ENCODE results near the gene PAGE2B.

The PAGE2B gene

DNA sequence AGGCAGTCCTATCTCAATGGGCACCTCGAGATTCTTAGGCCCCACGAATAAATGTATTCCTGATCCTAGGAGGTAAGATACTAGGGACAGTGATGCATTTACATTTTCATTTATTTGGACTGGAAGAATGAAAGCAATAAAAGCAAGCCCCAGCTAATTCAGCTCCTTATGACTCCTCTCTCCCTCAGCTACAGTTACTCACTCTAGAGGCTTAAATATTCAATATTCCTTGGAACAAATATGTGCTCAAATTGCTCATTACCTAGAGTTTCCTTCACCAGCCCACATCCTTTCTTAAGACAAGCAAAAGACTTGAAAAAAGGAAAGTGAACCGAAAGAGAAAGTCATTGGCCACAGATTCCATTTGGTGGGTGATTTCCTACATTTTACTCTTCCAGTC lies 27.9 kb downstream of the PAGE2B start:
- no peak for ATAC-seq

GRCh38 chrX:55107262-55107661 lies 32.4 kb downstream of the PAGE2B start:
- TF ChIP-seq ISL1 (CRISPR knock-in tag; IDR thresholded peaks at IDR 0.05), result no peak
- no peak for TF ChIP-seq CSRNP3 (CRISPR knock-in tag; IDR thresholded peaks at IDR 0.05)
- TF ChIP-seq POU6F1 (CRISPR knock-in tag; IDR thresholded peaks at IDR 0.05; ENCODE audit: borderline replicate concordance, low read depth), result no peak
- TF ChIP-seq ARNTL (CRISPR knock-in tag; IDR thresholded peaks at IDR 0.05; ENCODE audit: borderline replicate concordance, low read depth), result no peak
- no peak for TF ChIP-seq SNAI2 (CRISPR knock-in tag; IDR thresholded peaks at IDR 0.05)
- no peak for TF ChIP-seq OSR1 (CRISPR knock-in tag; IDR thresholded peaks at IDR 0.05)
- TF ChIP-seq ESRRG (CRISPR knock-in tag; IDR thresholded peaks at IDR 0.05), result no peak
- no peak for TF ChIP-seq PPARA (CRISPR knock-in tag; IDR thresholded peaks at IDR 0.05; ENCODE audit: borderline replicate concordance)
- no peak for ATAC-seq

More for the DNA sequence above, 27.9 kb downstream of the PAGE2B start:
- TF ChIP-seq ZFP3 (CRISPR knock-in tag; IDR thresholded peaks at IDR 0.05) (no peak), SNAI2 (CRISPR knock-in tag; IDR thresholded peaks at IDR 0.05) (no peak), GLIS3 (CRISPR knock-in tag; IDR thresholded peaks at IDR 0.05) (no peak), ISL1 (CRISPR knock-in tag; IDR thresholded peaks at IDR 0.05) (no peak), ZFP30 (CRISPR knock-in tag; IDR thresholded peaks at IDR 0.05) (no peak), TCF4 (CRISPR knock-in tag; IDR thresholded peaks at IDR 0.05; ENCODE audit: borderline replicate concordance) (no peak), PPARA (CRISPR knock-in tag; IDR thresholded peaks at IDR 0.05; ENCODE audit: borderline replicate concordance) (no peak), ZNF8 (CRISPR knock-in tag; IDR thresholded peaks at IDR 0.05) (no peak), RARB (CRISPR knock-in tag; IDR thresholded peaks at IDR 0.05) (no peak), ARNTL (CRISPR knock-in tag; IDR thresholded peaks at IDR 0.05; ENCODE audit: borderline replicate concordance, low read depth) (no peak), BACH2 (CRISPR knock-in tag; IDR thresholded peaks at IDR 0.05; ENCODE audit: borderline replicate concordance) (no peak), CREB5 (CRISPR knock-in tag; IDR thresholded peaks at IDR 0.05; ENCODE audit: low read depth) (no peak), ZNF70 (CRISPR knock-in tag; IDR thresholded peaks at IDR 0.05) (no peak), TOX (CRISPR knock-in tag; IDR thresholded peaks at IDR 0.05; ENCODE audit: borderline replicate concordance) (no peak), OSR1 (CRISPR knock-in tag; IDR thresholded peaks at IDR 0.05) (no peak), ESRRG (CRISPR knock-in tag; IDR thresholded peaks at IDR 0.05) (no peak), ZC3H10 (CRISPR knock-in tag; IDR thresholded peaks at IDR 0.05) (no peak)

DNA sequence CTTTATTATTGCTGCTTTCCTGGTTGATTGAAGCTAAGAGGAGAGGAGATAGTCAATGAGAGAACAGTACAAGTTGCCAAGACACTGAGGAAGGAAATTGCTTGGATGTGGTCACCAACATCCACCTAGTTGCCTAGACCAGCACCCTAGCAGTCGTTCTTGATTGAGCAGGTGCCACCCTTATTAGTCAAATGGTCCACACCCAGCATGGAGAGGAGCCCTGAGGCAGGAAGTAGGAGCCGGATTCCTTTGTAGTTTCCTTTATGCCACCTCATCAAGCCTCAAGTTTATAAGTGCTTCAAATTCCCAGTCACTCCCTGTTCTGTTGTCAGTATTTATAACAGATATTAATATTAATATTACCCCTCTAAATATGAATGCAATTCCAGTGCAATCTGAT lies 33.1 kb downstream of the PAGE2B start:
- no peak for ATAC-seq
- TF ChIP-seq ZFP30 (CRISPR knock-in tag; IDR thresholded peaks at IDR 0.05) (no peak), ZNF565 (CRISPR knock-in tag; conservative IDR thresholded peaks at IDR 0.05; ENCODE audit: low read depth) (no peak), TOX (CRISPR knock-in tag; IDR thresholded peaks at IDR 0.05; ENCODE audit: borderline replicate concordance) (no peak), BACH2 (CRISPR knock-in tag; IDR thresholded peaks at IDR 0.05; ENCODE audit: borderline replicate concordance) (no peak), TSHZ2 (CRISPR knock-in tag; IDR thresholded peaks at IDR 0.05) (no peak), POU6F1 (CRISPR knock-in tag; IDR thresholded peaks at IDR 0.05; ENCODE audit: borderline replicate concordance, low read depth) (no peak), TCF4 (CRISPR knock-in tag; IDR thresholded peaks at IDR 0.05; ENCODE audit: borderline replicate concordance) (no peak), PPARA (CRISPR knock-in tag; IDR thresholded peaks at IDR 0.05; ENCODE audit: borderline replicate concordance) (no peak), ZFP3 (CRISPR knock-in tag; IDR thresholded peaks at IDR 0.05) (no peak)
- TF ChIP-seq, protein P1, sequence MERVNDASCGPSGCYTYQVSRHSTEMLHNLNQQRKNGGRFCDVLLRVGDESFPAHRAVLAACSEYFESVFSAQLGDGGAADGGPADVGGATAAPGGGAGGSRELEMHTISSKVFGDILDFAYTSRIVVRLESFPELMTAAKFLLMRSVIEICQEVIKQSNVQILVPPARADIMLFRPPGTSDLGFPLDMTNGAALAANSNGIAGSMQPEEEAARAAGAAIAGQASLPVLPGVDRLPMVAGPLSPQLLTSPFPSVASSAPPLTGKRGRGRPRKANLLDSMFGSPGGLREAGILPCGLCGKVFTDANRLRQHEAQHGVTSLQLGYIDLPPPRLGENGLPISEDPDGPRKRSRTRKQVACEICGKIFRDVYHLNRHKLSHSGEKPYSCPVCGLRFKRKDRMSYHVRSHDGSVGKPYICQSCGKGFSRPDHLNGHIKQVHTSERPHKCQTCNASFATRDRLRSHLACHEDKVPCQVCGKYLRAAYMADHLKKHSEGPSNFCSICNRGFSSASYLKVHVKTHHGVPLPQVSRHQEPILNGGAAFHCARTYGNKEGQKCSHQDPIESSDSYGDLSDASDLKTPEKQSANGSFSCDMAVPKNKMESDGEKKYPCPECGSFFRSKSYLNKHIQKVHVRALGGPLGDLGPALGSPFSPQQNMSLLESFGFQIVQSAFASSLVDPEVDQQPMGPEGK (CRISPR knock-in tag; IDR thresholded peaks at IDR 0.05; ENCODE audit: borderline replicate concordance), result no peak

All from SK-N-SH treated with all-trans-retinoic acid at 6 μM for 48 hours (cell line).